ENCODE measurements around the gene CTNND2. TPM values are rescaled to one million over a fixed set of nuclear protein-coding genes. Genes with fewer than 3 reads are reported as not detected.

CTNND2 gene
- total RNA-seq, 4 donors from 2014 or later, result 0.04 TPM; not detected in 3

GRCh38 chr5:11177999-11178711, 726.1 kb downstream of the CTNND2 start:
- DNase-seq (no peak), ATAC-seq (no peak)
- TF ChIP-seq POLR2A (IDR thresholded peaks at IDR 0.05), result no peak
- TF ChIP-seq, protein P1, sequence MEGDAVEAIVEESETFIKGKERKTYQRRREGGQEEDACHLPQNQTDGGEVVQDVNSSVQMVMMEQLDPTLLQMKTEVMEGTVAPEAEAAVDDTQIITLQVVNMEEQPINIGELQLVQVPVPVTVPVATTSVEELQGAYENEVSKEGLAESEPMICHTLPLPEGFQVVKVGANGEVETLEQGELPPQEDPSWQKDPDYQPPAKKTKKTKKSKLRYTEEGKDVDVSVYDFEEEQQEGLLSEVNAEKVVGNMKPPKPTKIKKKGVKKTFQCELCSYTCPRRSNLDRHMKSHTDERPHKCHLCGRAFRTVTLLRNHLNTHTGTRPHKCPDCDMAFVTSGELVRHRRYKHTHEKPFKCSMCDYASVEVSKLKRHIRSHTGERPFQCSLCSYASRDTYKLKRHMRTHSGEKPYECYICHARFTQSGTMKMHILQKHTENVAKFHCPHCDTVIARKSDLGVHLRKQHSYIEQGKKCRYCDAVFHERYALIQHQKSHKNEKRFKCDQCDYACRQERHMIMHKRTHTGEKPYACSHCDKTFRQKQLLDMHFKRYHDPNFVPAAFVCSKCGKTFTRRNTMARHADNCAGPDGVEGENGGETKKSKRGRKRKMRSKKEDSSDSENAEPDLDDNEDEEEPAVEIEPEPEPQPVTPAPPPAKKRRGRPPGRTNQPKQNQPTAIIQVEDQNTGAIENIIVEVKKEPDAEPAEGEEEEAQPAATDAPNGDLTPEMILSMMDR (IDR thresholded peaks at IDR 0.05 in 4 of 5, conservative IDR thresholded peaks at IDR 0.05 in 1 of 5), result no peak
- Histone ChIP-seq H3K27me3 (no peaks in the 10 kb centered on the region), H3K27ac (no peak overlapping the region), H3K9me3 (no peaks in the 10 kb centered on the region), H3K4me3 (no peak overlapping the region), H3K4me1 (no peaks in the 10 kb centered on the region), H3K36me3 (no peaks in the 10 kb centered on the region)
- in situ Hi-C loops (cut with MboI; ENCODE audit: low sequenced_read_pairs in 4 of 4) (no loop called here), intact Hi-C loops (cut with DNase I; ENCODE audit: low total_unique reads) (no loop called here)

DNA sequence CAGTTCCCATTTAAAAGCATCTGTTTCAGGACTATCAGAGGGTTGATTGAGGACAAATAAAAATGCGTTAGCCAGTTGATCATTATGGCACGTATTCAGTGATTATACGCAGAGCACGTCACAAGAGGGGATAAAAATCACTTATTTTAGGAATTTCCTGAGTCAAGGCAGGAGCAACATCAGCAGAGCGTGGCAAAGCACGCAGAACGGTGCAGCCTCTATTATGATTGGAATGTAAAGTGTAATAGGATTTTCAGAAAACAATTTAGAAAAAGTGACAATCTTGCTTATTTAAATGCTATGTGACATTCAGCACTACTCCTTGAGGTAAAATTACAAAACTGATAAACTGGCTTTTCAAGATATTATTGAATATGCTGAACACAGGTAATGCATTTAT, 729.7 kb downstream of the CTNND2 start:
- Histone ChIP-seq H3K4me1 (no peaks in the 10 kb centered on the region), H3K27ac (no peak overlapping the region), H3K4me3 (no peak overlapping the region), H3K27me3 (no peaks in the 10 kb centered on the region), H3K9me3 (no peaks in the 10 kb centered on the region), H3K36me3 (no peaks in the 10 kb centered on the region)
- no peak for DNase-seq
- in situ Hi-C loops (cut with MboI; ENCODE audit: low sequenced_read_pairs in 4 of 4) (no loop called here), intact Hi-C loops (cut with DNase I; ENCODE audit: low total_unique reads) (no loop called here)
- no peak for TF ChIP-seq POLR2A (IDR thresholded peaks at IDR 0.05)
- TF ChIP-seq, protein P1 (IDR thresholded peaks at IDR 0.05 in 4 of 5, conservative IDR thresholded peaks at IDR 0.05 in 1 of 5), result no peak
- no peak for ATAC-seq

GRCh38 chr5:11172484-11172883, 731.8 kb downstream of the CTNND2 start:
- in situ Hi-C loops (cut with MboI; ENCODE audit: low sequenced_read_pairs in 4 of 4), result no loop called here

GRCh38 chr5:11171236-11171635, 733.0 kb downstream of the CTNND2 start:
- TF ChIP-seq, protein P1 (IDR thresholded peaks at IDR 0.05 in 4 of 5, conservative IDR thresholded peaks at IDR 0.05 in 1 of 5), result no peak
- no peak for TF ChIP-seq POLR2A (IDR thresholded peaks at IDR 0.05)
- intact Hi-C loops (cut with DNase I; ENCODE audit: low total_unique reads) (no loop called here), in situ Hi-C loops (cut with MboI; ENCODE audit: low sequenced_read_pairs in 4 of 4) (no loop called here)
- no peaks in the 10 kb centered on the region for H3K9me3 ChIP-seq
- no peaks in the 10 kb centered on the region for H3K36me3 ChIP-seq
- no peaks in the 10 kb centered on the region for H3K4me1 ChIP-seq
- no peaks in the 10 kb centered on the region for H3K27me3 ChIP-seq
- ATAC-seq, result no peak
- no peak overlapping the region for H3K27ac ChIP-seq
- no peak for DNase-seq
- no peak overlapping the region for H3K4me3 ChIP-seq

More at GRCh38 chr5:11172484-11172883, 731.8 kb downstream of the CTNND2 start:
- no peak overlapping the region for H3K27ac ChIP-seq
- intact Hi-C loops (cut with DNase I; ENCODE audit: low total_unique reads), result no loop called here
- no peaks in the 10 kb centered on the region for H3K9me3 ChIP-seq
- TF ChIP-seq, protein P1 (IDR thresholded peaks at IDR 0.05 in 4 of 5, conservative IDR thresholded peaks at IDR 0.05 in 1 of 5), result no peak
- no peak for TF ChIP-seq POLR2A (IDR thresholded peaks at IDR 0.05)
- DNase-seq (no peak), ATAC-seq (no peak)
- no peaks in the 10 kb centered on the region for H3K27me3 ChIP-seq
- H3K4me1 ChIP-seq, result no peaks in the 10 kb centered on the region
- H3K36me3 ChIP-seq, result no peaks in the 10 kb centered on the region
- H3K4me3 ChIP-seq, result no peak overlapping the region

DNA sequence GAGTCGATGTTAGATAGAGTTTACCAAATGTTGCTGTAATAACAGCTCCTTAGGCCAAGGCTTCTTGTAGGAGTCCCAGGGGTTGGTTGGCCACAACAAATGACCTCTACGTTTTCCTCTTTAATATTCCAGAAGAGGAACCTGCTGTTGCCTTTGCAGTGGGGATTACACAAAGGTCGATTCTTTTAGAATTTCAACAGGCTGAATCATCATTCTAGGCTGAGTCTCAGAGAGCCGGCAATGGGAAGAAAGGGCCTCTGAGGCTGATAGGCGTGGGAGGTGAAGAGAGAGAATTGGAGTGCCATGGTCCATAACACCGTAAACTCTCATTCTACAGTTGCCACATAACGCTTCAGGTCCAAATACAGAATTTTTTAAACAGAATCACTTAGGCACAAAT, 737.3 kb downstream of the CTNND2 start:
- in situ Hi-C loops (cut with MboI; ENCODE audit: low sequenced_read_pairs in 4 of 4) (no loop called here), intact Hi-C loops (cut with DNase I; ENCODE audit: low total_unique reads) (no loop called here)
- no peak for DNase-seq
- H3K9me3 ChIP-seq, result no peaks in the 10 kb centered on the region
- ATAC-seq, result no peak
- H3K27ac ChIP-seq, result no peak overlapping the region
- H3K27me3 ChIP-seq, result no peaks in the 10 kb centered on the region
- H3K4me1 ChIP-seq, result no peaks in the 10 kb centered on the region
- TF ChIP-seq, protein P1 (IDR thresholded peaks at IDR 0.05 in 4 of 5, conservative IDR thresholded peaks at IDR 0.05 in 1 of 5), result no peak
- TF ChIP-seq POLR2A (IDR thresholded peaks at IDR 0.05), result no peak
- H3K36me3 ChIP-seq, result no peaks in the 10 kb centered on the region
- H3K4me3 ChIP-seq, result no peak overlapping the region
